Activated T-cell treated with anti-CD3 and anti-CD28 coated beads, Interleukin-2, amount 50 U/mL, for 24 hours (primary cell): ENCODE results near the gene HYDIN.
"Not testable (repeated sequence)": the region's sequence is repeated elsewhere in the genome, so short reads cannot be mapped to it uniquely, and the experiment has no call there.

Experiments
- DNase-seq: peaks from one replicate; pipeline ENCODE4 v3.0.0-alpha.2; 2020
- H3K27ac Mint-ChIP-seq: 2 replicates; pipeline ENCODE4 v1.8.0; 2020; ENCODE audit warnings: mild to moderate bottlenecking, mixed read lengths
- H3K27me3 Mint-ChIP-seq: 2 replicates; pipeline ENCODE4 v1.8.0; 2020; ENCODE audit warnings: mixed read lengths
- H3K36me3 Mint-ChIP-seq: 2 replicates; pipeline ENCODE4 v1.8.0; 2020; ENCODE audit warnings: low read depth, mixed read lengths
- H3K4me1 Mint-ChIP-seq: 2 replicates; pipeline ENCODE4 v1.8.0; 2020; ENCODE audit warnings: low read depth, mixed read lengths
- H3K4me3 Mint-ChIP-seq: 2 replicates; pipeline ENCODE4 v1.8.0; 2020; ENCODE audit warnings: mild to moderate bottlenecking, moderate library complexity, mixed read lengths
- H3K9me3 Mint-ChIP-seq: 2 replicates; pipeline ENCODE4 v1.8.0; 2020; ENCODE audit warnings: mixed read lengths

HYDIN gene

DNA sequence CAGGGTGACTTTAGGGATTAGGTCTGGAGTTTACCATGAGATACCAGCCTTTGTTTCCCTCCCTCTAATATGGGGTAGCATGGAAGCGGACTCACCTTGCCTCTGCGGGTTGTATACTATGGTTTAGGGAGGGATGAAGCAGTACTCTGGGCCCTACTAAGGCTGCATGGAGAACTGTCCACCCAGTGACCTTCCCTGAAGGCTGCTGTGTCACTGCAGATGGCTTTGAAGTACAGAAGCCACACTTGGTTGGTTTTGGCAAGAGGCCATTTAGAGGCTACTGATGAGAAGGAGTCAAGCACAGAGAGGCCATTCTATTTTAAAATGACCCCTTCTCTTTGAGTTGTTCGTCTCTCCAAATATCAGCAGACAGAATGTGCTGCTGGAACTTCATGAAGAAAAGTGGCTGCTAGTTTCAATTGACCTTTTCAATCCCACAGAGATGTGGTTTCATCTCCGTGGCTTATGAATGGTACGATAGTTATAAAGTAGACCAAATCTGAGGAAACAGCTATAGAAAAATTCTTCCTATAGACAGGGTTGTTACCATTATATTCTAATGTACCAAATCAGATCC, 208.5 kb downstream of the HYDIN start:
- not testable (repeated sequence) for DNase-seq, H3K4me1 Mint-ChIP-seq, H3K4me3 Mint-ChIP-seq, H3K36me3 Mint-ChIP-seq, H3K9me3 Mint-ChIP-seq, H3K27me3 Mint-ChIP-seq, H3K27ac Mint-ChIP-seq

DNA sequence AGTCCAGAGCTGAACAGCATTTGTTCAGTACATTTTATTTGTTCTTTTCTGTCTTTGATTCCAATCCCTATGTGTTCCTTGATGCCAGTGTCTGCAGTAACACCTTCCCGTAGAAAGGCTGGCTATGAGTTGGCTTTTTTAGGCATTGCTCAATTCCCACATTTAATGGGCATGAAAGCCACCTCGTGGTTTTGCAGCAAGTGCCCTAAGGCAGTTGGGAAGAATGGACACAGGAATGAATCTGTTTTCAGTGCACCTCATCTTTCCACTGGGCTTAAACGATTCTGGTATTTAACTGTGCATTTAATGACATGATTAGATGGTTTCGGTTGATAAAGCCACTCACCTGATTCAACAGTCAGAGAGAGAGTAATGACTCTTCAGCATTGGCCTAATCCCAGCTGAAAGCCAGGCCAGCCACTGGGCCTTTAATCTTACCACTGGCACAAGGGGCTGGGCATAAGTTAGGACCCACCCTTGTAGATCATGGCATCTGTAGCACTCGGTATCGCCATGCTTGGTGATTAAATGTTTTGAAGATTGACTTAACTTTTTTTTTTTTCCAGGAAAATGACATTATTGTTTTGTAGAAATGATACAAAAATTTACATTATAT, 211.3 kb downstream of the HYDIN start:
- DNase-seq, H3K9me3 Mint-ChIP-seq, H3K27me3 Mint-ChIP-seq, H3K27ac Mint-ChIP-seq, H3K4me3 Mint-ChIP-seq, H3K36me3 Mint-ChIP-seq, H3K4me1 Mint-ChIP-seq: not testable (repeated sequence)

DNA sequence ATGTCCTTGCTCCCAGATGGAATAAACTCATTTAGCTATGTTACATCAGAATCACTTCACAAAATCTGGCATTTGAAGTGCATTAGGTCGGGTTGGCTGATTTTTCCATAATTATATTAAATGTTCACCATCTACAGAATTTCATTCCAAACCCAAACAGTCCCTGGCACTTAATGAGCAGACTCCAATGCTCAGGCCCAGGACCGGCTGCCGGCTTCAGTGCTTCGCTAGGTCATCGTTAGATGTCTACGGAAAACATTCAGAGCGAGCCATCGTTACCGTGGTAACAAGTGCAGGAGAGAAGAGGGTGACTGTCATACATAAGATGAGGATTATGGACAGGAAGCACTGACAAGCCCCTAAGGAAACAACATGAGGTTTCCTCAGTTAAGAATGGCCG, 215.1 kb downstream of the HYDIN start:
- DNase-seq, H3K4me3 Mint-ChIP-seq, H3K36me3 Mint-ChIP-seq, H3K9me3 Mint-ChIP-seq, H3K27ac Mint-ChIP-seq, H3K27me3 Mint-ChIP-seq, H3K4me1 Mint-ChIP-seq: not testable (repeated sequence)

DNA sequence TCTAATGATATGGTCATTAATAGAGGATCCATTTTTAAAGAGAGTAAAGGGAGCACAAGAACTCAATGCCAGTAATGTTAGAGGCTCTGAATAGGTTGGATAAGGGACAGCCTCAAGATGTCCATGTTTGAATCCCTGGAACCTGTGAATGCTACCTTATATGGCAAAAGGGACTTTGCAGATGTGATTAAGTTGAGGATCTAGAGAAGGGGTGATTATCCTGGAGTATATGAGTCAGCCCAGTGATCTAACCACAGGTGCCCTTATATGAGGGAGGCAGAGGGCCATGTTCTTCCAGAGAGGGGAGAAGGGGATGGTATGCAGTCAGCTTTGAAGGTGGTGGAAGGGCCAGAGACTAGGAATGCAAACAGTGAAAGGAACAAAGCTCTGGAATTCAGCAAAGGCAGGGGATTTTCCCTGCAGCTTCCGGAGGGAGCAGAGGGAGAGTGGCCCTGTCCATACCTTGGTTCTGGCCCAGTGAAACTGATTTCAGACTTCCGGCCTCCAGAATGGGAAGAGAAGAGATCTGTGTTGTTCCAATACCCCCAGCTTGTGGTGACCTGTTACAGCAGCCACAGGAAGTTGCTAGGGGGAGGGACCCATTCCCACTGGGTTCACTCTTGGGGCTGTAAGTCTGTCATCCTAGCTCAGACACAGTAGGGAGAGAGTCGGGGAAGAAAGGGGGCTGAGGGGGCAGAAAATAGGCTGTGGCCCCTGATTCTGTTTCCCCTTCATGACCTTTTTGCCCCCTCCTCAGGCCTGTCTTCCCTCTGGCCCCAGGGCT, 220.9 kb downstream of the HYDIN start:
- H3K27ac Mint-ChIP-seq, H3K4me1 Mint-ChIP-seq, H3K9me3 Mint-ChIP-seq, DNase-seq, H3K27me3 Mint-ChIP-seq, H3K36me3 Mint-ChIP-seq, H3K4me3 Mint-ChIP-seq: not testable (repeated sequence)

DNA sequence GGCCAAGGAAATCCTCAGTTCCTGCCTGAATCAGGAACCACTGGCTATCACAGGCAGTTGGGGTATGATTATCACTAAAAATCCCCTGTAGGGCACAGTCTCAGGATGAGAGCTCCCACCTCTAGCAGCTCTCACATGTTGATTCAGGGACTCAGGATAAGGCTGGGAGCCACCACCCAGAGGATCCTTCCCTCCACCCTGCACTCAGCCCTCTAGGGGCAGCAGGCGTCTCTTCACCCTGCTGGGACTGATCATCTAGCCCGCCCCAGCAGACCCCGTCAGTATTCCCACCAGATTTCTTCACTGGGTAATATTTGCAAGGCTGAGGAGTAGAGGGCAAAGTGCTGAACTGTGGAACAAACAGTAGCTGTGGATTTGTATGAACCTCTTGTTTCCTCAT, 224.0 kb downstream of the HYDIN start:
- not testable (repeated sequence) for H3K4me1 Mint-ChIP-seq, H3K27ac Mint-ChIP-seq, H3K9me3 Mint-ChIP-seq, H3K4me3 Mint-ChIP-seq, DNase-seq, H3K27me3 Mint-ChIP-seq, H3K36me3 Mint-ChIP-seq

DNA sequence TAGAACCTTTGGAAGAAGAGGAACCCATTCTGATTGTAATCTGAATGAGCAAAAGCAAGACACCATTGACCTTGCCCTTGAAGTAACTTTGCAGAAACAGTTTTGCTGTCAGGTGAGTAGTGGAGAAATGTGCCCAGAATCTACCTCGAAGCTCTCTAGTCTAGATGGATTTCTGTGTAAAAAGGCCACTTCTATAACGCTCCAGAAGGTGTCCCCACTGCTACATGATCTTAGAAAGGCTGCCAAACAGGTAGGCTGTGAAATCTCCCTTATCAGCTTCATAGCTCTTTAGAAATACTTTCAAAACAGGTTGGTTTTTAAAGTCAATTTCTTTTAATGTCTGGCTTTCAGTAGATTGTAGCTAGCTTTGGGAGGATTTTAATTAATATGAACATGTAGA, 230.8 kb downstream of the HYDIN start:
- H3K27ac Mint-ChIP-seq, H3K4me1 Mint-ChIP-seq, H3K27me3 Mint-ChIP-seq, H3K9me3 Mint-ChIP-seq, H3K36me3 Mint-ChIP-seq, H3K4me3 Mint-ChIP-seq, DNase-seq: not testable (repeated sequence)

DNA sequence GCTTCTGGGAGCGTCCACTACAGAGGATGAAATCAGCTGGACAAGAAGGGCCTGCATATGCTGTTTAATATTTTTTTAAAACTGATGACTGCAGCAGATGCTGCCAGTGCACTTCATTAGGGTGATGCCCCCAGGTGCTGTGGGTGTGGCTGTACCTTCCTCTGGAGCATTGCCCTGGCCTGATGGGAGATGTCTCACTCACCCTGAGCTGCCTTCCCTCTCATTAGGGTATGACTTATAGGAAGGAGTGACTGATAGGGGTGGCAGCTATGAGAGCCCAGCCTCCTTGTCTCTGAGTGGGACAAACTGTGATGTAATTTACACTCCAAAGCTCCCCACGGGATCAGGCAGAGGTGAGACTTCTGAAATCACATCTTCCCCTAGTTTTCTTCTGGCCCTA, 234.7 kb downstream of the HYDIN start:
- not testable (repeated sequence) for H3K36me3 Mint-ChIP-seq, H3K4me3 Mint-ChIP-seq, H3K27me3 Mint-ChIP-seq, H3K4me1 Mint-ChIP-seq, H3K27ac Mint-ChIP-seq, DNase-seq, H3K9me3 Mint-ChIP-seq

DNA sequence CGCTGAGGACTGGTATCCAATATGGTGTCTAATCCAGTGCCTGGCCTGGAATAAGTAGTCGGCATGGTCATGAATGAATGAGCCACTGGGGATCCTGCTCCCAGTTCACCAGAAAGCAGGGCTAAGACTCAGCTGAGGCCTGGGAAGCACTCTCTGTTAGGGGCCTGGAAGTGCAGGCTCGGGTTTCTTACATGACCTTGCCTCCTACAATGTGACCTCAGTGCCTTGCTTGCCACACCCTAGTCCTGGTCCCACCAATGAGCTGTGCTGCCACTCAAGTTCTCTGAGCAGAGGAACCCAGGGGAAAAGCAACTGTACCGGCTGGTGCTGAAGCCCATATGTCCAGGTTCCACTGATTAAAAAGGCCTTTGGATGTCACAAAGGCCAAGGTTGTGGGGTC, 238.0 kb downstream of the HYDIN start:
- H3K9me3 Mint-ChIP-seq, DNase-seq, H3K27ac Mint-ChIP-seq, H3K27me3 Mint-ChIP-seq, H3K4me3 Mint-ChIP-seq, H3K36me3 Mint-ChIP-seq, H3K4me1 Mint-ChIP-seq: not testable (repeated sequence)

DNA sequence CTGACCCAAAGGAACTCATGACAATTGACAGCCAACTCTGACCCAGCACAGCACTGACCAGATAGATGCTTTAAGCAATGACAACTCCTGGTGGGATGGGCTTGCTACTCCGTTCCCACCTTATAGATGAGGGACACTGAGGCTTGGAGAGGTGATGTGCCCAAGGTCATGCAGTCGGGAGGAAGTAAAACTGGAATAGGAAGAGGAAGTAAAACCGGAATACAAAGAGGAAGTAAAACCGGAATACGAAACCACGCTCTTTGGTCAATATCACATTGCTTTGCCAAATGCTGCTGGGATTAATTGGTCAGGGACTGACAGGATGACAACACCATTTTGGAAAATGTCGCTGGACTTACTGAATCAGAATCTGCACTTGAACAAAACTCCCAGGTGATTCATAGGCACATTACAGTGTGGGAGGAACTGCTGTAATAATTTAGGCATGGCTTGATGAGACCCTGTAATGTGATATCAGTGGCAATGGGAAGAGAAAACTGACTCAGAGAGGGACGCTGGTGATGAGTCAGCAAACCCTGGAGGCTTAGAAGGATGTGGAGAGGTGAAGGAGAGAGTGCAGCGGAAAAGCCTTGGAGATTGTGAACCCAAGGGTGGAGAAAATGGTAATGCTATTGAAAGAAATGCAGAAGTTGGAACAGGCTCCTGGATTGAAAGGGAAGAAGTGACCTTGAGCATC, 243.4 kb downstream of the HYDIN start:
- not testable (repeated sequence) for H3K27me3 Mint-ChIP-seq, H3K4me3 Mint-ChIP-seq, H3K36me3 Mint-ChIP-seq, DNase-seq, H3K27ac Mint-ChIP-seq, H3K4me1 Mint-ChIP-seq, H3K9me3 Mint-ChIP-seq

DNA sequence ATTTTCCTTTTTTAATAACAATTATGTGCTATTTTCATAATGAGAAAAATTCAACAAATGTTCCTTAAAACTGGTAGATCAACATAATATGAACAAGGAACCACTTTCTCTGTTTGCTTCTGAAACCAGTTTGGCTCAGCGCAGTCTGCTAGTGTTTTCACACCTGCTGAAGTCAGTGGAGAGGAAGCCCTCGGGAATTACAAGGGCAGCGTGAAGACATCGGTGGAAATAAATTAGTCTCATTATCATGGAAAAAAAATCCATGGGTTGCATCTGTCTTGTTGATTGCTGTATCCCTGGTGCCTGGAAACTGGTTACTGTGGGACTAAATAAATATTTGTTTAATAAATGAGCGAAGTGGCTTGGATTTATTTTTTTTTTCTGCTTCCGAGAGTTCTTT, 245.8 kb downstream of the HYDIN start:
- H3K27me3 Mint-ChIP-seq, H3K36me3 Mint-ChIP-seq, H3K27ac Mint-ChIP-seq, H3K4me1 Mint-ChIP-seq, DNase-seq, H3K9me3 Mint-ChIP-seq, H3K4me3 Mint-ChIP-seq: not testable (repeated sequence)

DNA sequence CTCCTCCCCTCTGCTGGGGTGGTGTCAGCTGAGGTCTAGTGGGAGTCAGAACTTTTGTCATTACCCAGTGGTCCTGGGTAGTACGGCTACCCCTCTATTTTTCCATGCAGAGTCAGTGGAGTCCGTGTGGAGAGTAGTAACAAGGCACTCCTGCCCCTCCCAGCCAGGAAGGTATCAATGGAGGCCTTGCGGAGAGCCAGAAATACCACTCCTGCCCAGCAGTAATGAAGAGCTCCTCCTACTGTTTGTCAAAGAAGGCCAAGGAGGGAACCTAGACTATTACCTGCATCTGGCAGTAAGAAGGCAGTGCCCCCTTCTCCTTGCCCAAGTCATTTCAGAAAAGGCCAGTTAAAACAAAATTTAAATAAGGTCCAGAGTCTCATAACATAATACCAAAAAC, 262.2 kb downstream of the HYDIN start:
- not testable (repeated sequence) for DNase-seq, H3K36me3 Mint-ChIP-seq, H3K27ac Mint-ChIP-seq, H3K4me1 Mint-ChIP-seq, H3K9me3 Mint-ChIP-seq, H3K4me3 Mint-ChIP-seq, H3K27me3 Mint-ChIP-seq

DNA sequence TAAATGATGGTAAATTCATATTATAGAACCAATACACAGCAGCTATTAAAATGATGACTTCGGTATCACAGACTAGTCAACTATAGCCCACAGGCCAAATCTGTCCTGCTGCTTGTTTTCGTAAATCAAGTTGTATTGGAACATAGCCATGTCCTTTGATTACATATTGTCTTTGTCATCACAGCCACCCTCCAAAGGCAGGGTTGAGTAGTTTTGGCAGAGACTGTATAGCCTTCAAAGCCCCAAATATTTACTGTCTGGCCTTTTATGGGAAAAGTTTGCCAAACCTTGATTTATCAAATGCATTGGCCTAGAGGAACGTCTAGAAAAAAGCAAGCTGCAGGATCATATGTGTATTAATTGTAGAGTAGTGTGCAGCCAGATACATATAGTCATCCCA, 270.4 kb downstream of the HYDIN start:
- not testable (repeated sequence) for DNase-seq, H3K36me3 Mint-ChIP-seq, H3K9me3 Mint-ChIP-seq, H3K4me1 Mint-ChIP-seq, H3K27ac Mint-ChIP-seq, H3K4me3 Mint-ChIP-seq, H3K27me3 Mint-ChIP-seq

DNA sequence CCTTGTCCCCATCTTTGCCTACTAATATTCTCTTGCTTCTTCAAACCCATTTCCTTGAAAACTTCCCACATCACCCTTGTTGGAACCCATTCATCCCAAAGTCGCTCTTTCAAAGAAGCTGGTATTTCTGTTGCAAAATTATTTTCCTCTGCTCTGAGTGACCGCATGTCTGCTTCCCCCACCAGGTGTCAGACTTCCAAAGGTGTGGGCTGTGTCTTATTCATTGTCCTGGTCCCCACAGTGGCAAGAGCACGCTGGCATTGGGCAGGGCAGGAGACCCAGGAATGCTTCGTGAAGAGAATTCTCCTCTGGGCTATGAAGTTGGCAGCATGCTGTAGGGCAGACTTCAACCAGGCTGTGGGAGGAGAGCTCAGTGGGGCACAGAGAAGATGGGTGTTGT, 275.6 kb downstream of the HYDIN start:
- not testable (repeated sequence) for DNase-seq, H3K36me3 Mint-ChIP-seq

DNA sequence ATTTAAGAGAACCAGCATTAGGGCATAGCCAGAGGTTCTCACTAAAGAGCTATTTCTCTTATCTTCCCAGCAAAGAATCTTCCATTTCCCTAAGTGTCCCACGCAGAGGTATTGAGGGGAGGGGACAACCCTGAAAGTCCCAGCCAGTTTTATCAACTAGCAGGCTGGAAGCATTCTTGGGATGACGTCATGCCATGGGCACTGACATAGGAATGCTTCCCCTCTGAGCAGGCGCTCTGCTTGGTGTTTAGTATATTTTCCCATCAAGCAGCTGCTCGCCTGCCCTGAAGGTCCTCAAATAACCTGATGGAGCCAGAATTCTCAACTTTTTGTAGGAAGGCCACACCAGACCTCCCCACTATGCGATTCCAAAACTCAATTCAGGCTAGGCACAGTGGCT, 276.7 kb downstream of the HYDIN start:
- H3K27me3 Mint-ChIP-seq, H3K4me1 Mint-ChIP-seq, H3K36me3 Mint-ChIP-seq, DNase-seq, H3K27ac Mint-ChIP-seq, H3K4me3 Mint-ChIP-seq, H3K9me3 Mint-ChIP-seq: not testable (repeated sequence)

More for the DNA sequence above, 275.6 kb downstream of the HYDIN start:
- not testable (repeated sequence) for H3K4me1 Mint-ChIP-seq, H3K4me3 Mint-ChIP-seq, H3K9me3 Mint-ChIP-seq, H3K27me3 Mint-ChIP-seq, H3K27ac Mint-ChIP-seq

DNA sequence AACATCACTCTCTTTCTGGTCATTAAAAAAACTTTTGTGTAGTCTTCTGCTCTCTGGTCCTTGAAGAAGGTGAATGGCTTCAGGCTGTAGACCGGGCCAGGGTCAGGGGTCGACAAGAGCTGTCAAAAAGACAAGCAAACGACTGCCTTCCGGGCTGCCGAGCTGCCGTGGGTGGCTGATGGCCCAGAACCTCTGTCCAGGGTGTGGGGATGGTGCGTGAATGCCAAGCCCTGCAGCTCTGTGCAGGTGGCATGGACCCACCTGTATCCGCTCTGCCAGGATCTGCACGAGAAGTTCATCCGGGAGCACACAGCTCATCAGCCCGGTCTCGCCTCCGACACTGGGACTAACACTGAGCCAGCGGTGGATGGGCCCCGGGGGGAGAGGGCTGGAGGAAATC, 287.0 kb downstream of the HYDIN start:
- H3K36me3 Mint-ChIP-seq, H3K27ac Mint-ChIP-seq, H3K4me3 Mint-ChIP-seq, DNase-seq, H3K9me3 Mint-ChIP-seq, H3K4me1 Mint-ChIP-seq, H3K27me3 Mint-ChIP-seq: not testable (repeated sequence)
